ENCODE measurements around the gene PTPN12. TPM values are rescaled to one million over a fixed set of nuclear protein-coding genes. Genes with fewer than 3 reads are reported as not detected.
"Not testable (repeated sequence)": the region's sequence is repeated elsewhere in the genome, so short reads cannot be mapped to it uniquely, and the experiment has no call there.

Gene PTPN12
- 100 to 1,000 TPM in 2 of 3 donors, 10 to 100 TPM in 1; 99.1 to 112 (median 102) TPM for polyA plus RNA-seq (ENCODE audit: insufficient read length in 3 of 3)

DNA sequence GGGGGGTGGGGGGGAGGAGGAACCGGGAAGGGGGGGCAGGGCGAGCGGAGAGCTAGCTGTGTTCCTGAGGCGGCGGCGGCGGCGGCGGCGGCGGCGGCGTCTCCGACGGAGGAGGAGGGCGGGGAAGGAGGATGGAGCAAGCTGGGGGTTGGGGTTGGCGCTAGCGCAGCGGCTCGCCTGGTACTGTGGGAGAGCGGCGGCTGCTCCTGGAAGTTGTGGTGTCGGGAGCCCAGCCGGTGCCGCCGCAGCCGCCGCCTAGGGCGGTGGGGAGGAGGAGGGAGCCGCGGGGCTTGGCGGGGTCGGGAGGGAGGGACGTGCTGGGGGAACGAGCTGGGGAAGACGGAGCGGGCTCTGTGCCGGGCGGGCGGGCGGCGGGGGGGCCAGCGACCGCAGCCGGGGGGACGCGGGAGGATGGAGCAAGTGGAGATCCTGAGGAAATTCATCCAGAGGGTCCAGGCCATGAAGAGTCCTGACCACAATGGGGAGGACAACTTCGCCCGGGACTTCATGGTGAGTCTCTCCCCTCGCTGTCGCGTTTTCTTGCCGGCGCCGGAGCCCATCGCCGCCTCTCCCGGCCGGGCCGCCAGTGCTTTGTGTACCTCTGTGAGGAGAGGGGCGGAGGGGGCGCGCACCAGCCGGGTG is at the start of gene PTPN12:
Gene PTPN12, plus strand, starts transcription at position 160 of the 642 bp plus-strand sequence. Its CDS starts 252 bp downstream, at position 412.
- DNase-seq (ENCODE audit: low read depth in 3 of 3, low spot score in 2 of 3) = peak; percentile 10 to 40 (median 32)

DNA sequence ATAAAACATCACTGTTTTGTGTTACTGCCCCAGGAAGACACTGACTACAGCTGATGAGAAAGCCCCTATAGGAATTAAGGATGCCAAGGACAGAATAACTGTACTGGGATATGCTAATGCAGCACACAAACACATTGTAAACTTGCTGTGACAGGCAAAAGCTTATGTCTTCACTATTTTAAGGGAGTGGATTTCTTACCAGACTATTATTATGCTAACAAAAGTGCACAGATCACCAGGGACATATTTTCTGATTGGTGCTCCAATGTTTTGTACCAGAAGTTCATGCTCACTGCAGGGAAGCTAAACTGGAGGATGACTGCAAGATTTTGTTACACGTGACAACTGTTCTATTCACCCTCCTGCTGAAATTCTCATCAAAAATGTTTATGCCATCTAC is 48.1 kb upstream of the PTPN12 start:
- no peak for DNase-seq (ENCODE audit: low read depth in 3 of 3, low spot score in 2 of 3)

DNA sequence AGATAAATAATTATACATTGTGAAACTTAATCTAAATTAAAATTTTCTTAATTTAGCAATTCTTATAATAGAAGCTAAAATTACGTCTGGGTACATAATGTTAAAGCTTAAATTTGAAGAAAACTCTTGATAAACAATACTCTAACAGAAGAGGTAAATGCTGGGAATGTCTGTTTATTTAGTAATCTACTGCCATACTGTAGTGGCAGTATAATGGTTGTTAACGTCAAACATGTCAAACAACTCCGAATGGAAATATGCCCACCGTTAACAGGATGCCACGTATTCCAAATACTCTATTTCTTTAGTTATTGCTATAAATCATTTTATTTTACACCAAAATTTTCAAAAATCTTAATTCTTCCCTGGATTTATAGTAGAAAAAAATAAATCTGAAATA is 40.0 kb upstream of the PTPN12 start:
- no peak for DNase-seq (ENCODE audit: low read depth in 3 of 3, low spot score in 2 of 3)

DNA sequence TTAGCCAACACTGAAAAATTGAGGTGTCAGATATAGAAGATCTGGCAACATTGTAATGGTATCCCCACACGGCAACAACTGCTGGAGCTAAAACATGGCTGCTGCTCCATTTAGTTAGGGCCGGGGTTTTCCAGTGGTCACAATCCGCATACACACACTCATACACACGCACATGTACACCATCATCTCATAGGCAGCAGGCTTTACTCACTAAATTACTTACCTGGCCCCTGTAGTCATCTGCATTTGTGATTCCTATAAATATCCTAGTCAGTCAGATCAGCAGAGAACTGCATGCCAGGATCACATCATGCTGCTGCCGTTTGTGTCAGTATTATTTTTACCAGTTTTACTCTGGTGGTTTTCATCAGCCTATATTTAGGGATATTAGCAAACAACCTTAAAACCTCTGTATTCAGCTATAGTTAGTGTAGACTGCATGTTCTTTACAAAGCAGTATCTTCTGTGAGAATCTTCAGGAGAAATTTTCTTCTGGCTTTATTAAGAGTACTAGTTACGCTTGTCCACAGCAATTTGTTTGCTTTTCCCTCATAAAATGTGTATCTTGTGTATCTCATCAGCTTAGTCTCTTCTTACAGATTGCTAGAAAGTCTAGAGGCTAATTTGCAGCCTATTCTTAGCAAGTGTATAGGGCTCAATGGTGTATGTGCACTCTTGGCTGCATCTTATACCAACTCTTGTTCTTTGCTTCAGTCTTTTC is 38.3 kb upstream of the PTPN12 start:
- DNase-seq (ENCODE audit: low read depth in 3 of 3, low spot score in 2 of 3) = no peak

DNA sequence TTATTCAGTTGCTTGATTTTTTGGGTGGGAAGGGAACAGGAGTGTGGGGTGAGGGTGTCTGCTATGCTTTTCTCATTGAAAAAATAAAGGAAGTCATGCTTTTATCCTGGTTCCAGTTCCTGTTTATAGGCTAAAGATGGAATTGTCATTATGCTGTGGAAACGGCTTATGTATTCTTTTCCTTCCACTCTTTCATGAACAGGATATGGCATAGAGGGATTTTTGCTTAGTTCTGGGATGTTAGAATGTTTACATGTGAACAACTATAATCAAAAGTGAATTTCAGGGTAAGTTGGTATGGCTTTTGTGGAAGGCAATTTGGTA is 35.9 kb upstream of the PTPN12 start:
- DNase-seq (ENCODE audit: low read depth in 3 of 3, low spot score in 2 of 3) = no peak

DNA sequence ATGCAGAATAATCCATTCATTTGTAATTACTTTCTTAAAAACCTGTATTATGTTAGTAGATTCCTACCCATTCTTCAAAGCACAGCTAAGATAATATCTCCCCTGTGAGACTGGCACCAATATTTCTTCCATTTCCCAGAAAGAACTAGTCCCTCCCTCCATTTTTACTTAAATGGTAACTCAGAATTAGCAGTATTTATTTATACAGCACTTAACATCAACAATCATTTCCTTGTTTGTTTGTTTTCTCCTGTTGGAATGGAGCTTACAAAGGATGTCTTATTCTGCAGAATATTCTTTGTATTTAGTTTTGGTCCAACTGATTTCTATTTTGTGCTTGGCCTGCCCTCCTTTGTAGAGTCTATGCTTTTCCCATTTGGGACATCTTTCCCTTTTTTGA is 32.1 kb upstream of the PTPN12 start:
- DNase-seq (ENCODE audit: low read depth in 3 of 3, low spot score in 2 of 3) = no peak

DNA sequence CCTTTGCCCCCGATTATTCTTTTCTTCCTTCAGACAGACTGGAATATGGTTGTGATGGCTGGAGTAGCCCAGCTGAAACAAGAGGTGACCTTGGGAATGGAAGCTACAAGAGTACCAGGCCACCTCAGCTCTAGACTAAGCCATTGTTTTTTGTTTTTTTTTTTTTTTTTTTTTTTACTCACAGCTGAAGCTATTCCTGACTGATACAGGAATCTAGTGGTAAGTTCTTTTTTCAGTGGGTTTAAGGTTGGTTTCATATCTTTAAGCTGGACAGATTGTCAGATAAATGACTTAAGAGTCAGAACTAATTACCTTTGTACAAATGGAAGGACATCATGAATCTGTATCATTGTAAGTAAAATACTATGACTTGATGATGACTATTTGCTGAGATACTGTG is 30.2 kb upstream of the PTPN12 start:
- no peak for DNase-seq (ENCODE audit: low read depth in 3 of 3, low spot score in 2 of 3)

DNA sequence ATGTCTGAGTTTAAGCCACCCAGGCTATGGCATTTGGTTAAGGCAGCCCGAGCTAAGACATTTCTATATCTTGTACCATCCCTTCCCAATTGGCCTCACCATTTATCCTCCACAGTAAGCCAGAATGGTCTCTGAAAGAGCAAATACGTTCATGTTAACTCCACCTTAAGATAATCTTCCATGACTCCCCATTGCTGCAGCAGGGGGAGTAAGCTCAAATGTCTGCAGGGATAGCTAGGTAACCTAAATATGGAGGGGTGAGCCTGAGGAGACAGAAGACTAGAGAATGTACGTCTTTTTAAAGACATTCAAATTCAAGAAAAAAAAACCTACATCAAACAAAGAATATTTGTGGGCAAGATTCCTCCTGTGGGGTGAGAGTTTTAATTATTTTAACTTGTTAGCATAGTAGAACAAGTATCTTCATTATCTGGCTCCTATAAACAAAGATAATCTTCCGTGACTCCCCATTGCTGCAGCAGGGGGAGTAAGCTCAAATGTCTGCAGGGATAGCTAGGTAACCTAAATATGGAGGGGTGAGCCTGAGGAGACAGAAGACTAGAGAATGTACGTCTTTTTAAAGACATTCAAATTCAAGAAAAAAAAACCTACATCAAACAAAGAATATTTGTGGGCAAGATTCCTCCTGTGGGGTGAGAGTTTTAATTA is 24.0 kb upstream of the PTPN12 start:
- not testable (repeated sequence) for DNase-seq (ENCODE audit: low read depth in 3 of 3, low spot score in 2 of 3)

DNA sequence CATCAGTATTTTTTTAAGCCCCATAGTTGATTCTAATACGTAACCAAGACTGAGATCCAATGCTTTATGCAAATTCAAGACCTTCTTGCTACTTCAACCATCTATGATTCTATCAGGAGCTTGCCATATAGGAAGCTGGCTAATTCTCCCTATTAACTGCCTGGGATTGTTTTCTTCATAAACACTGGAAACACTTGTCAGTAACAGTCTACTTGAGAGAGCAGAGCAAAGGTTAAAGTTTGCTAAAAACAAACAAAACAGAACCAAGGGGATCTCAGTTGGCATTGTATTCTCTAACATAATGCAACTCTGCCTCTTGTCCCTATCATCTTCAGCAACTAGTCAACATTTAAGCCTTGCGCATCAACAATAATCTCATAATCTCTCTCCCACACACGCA is 21.0 kb upstream of the PTPN12 start:
- DNase-seq (ENCODE audit: low read depth in 3 of 3, low spot score in 2 of 3) = no peak

DNA sequence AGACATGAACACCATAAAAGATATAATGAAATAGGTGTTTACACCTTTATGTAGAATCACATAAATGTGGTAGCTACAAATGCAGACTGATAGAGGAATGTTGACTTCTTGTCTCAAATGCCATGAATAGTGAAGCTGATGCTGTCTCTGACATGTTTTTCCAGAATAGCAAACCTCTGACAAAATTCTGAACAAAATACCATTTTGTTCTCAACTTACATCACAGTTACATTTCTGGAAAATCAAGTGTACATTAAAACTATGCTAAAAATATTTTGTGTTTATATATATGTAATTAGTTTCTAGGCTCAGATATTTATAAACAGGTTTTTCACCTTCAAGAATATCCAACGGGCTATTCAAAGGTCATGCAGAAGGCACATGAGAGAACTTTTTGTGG is 16.8 kb upstream of the PTPN12 start:
- DNase-seq (ENCODE audit: low read depth in 3 of 3, low spot score in 2 of 3) = no peak

DNA sequence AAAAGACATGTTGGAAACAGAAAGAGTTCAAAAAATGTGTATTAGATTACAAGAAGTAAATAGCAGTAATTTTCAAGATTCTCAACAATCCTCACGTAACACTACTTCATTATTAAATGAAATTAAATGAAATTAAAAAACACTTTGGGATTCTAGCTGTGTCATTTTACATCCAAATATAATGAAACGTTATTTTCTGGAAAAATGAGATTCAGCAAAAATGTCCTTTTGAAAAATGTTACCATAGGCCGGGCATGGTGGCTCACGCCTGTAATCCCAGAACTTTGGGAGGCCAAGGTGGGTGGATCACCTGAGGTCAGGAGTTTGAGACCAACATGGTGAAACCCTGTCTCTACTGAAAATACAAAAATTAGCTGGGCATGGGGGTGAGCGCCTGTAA is 15.6 kb upstream of the PTPN12 start:
- DNase-seq (ENCODE audit: low read depth in 3 of 3, low spot score in 2 of 3) = not testable (repeated sequence)

DNA sequence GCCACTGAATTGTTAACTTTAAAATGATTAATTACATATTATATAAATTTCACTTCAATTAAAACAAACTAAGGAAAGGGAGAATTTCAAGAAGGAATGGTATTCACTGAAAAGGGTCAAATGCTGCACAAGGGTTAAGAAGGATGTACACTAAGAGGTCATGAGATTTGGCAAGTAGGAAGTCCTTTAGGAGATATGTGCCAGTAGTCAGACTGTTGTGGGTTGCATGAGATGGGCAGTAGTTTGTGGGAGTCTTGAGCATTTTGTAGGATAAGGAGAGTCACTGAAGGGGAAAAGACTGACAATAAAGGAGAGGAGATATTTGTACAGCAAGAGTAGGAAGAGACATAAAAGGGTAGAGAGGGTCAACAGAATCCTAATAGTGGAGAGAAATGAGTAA is 12.4 kb upstream of the PTPN12 start:
- DNase-seq (ENCODE audit: low read depth in 3 of 3, low spot score in 2 of 3) = no peak

DNA sequence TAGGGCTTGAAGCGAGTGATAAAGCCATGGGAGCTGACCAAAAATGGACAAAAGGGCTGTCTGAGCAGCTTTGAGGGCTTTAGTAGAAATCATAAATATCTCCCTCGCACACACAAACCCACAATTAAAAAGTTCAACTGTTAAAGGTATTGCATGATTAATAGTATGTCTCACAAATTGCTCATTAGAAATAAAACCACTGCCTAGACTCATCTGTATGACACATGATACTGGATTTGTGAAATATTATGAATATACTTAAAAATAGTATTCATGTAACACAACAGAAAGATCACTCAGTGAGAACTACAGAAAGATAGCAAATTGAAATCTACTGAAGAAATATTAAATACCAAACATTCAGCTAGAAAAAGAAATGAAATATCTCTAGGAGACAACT is 11.9 kb upstream of the PTPN12 start:
- no peak for DNase-seq (ENCODE audit: low read depth in 3 of 3, low spot score in 2 of 3)

DNA sequence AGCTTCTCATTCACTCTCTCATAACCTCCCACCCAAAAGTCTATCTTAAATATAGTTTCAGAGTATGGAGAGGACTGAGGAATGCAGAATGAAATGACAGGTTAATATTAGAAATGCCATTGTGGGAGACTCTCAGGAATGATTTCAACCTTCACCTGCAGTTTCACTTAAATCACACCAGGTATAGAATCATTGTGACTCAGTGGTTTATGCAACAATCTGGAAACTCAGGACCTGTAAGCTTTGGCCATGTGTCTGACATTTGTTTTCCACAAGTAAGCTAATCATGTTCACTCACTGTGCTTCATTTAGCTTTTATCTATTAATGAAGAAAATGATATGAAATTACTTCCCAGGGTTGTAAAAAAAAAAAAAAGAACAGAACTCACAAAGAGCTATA is 8.7 kb upstream of the PTPN12 start:
- DNase-seq (ENCODE audit: low read depth in 3 of 3, low spot score in 2 of 3) = no peak

DNA sequence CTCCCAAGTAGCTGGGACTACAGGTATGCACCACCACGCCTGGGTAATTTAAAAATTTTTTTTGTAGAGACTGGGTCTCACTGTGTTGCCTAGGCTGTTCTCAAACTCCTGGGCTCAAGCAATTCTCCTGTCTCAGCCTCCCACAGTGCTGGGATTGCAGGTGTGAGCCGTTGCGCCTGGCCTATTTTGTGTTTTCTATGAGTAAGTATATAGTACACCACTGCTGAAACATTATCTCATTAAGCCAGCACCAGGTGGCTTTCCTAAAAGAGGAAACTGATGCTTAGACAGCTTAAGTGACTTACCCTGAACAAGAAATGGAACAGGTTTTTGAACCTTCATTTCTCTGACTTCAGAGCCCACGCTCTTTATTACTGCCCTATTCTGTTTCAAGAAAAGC is 7.8 kb upstream of the PTPN12 start:
- no peak for DNase-seq (ENCODE audit: low read depth in 3 of 3, low spot score in 2 of 3)

DNA sequence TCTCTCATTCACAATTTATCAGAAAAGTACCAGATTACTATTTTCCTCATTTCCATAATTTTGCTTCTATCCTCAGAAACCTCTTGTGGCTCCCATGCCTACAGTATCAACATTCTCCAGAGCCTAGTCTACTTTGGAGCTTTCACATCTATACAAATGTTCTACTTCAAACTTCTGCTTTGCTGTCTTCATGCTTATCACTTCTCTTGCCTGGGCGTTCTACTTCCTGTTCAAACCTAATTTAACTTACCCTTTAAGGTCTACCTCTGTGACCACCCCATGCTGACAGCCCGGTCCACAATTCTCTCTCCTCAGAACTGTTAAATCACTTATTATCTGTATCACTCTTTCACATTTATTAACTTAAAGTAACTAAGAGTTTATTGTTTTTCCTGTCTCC is 6.1 kb upstream of the PTPN12 start:
- no peak for DNase-seq (ENCODE audit: low read depth in 3 of 3, low spot score in 2 of 3)

DNA sequence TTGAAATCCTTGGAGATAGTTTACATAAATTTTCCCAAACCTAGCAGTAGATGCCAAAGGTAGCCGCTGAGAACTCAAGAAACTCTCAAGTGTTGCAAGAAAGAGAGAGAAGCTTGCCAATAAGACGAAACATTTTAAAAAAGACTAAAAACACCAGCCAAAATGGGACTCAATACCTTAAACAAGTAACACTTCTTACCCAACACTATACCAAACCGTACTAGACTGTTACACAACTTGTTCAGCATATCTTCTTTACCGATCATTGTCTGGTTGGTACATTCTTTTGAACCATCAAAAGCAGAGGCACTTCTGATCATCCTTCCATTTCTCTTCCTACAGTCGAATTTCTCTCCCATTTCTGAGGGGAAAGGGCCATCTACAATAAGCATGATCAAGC is 4.8 kb upstream of the PTPN12 start:
- no peak for DNase-seq (ENCODE audit: low read depth in 3 of 3, low spot score in 2 of 3)

DNA sequence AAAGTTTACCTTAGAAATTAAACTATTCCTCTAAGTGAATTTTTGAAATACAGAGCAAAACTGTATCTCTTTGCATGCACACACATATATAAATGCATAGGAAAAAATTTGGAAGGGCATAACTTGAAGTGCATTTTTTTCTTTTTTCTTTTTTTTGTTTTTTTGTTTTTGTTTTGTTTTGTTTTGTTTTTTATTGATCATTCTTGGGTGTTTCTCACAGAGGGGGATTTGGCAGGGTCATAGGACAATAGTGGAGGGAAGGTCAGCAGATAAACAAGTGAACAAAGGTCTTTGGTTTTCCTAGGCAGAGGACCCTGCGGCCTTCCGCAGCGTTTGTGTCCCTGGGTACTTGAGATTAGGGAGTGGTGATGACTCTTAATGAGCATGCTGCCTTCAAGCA is 4.4 kb upstream of the PTPN12 start:
- not testable (repeated sequence) for DNase-seq (ENCODE audit: low read depth in 3 of 3, low spot score in 2 of 3)

DNA sequence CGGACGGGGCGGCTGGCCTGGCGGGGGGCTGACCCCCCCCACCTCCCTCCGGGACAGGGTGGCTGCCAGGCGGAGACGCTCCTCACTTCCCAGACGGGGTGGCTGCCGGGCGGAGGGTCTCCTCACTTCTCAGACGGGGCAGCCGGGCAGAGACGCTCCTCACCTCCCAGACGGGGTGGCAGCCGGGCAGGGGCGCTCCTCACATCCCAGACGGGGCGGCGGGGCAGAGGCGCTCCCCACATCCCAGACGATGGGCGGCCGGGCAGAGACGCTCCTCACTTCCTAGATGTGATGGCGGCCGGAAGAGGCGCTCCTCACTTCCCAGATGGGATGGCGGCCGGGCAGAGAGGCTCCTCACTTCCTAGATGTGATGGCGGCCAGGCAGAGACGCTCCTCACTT is 3.0 kb upstream of the PTPN12 start:
- not testable (repeated sequence) for DNase-seq (ENCODE audit: low read depth in 3 of 3, low spot score in 2 of 3)

DNA sequence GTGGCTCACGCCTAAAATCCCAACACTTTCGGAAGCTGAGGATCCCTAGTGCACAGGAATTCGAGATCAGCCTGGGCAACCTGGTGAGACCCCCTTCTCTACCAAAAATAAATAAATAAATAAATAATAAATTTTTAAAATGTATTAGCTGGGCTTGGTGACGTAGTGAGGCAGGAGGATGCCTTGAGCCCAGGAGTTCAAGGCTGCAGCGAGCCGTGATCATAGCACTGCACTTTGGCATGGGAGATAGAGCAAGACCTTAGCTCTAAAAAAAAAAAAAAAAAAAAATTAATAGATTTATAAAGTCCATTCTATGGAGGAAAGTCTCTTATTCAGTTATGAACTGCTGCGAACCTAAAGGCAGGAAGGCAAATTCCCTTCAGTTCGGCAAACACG is 1.1 kb upstream of the PTPN12 start:
- DNase-seq (ENCODE audit: low read depth in 3 of 3, low spot score in 2 of 3) = no peak

DNA sequence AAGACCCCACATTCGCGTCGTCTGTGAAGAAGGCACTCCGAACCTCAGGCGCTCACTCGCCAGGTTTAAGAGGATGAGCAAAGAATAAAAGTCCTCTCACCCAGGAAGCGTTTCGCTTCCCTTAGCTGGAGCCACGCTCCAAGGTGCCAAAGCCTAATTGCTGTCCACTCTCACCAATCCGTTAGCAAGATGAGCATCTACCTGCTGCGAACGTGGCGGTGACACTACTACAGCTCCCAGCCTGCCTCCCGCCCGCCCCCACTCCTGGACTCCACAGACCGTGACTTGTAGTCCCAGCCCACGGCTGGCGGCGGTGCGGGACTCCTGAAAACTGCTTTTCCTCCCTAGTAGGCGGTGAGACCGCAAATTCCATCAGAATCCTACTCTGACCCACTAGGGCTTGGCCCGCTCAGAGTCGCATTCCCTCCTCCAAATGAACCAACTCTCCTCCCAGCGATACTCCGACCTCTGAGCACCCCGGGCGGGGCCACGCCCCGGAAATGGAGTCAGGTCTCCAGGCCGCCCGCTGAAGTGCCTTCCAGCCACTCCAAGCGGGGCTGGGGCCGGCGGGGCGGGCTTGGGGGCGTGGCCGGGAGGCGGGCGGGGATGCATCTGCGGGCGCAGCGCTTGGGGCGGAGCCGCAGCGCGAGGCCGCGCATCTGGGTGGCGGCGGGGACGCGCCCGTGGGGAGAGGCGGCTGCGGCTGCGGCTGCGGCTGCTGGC is 521 bp upstream of the PTPN12 start:
- peak; percentile 91 to 93 (median 93) for DNase-seq (ENCODE audit: low read depth in 3 of 3, low spot score in 2 of 3)
